Spinal cord (tissue), 10 donors: ENCODE results near the gene LRIG1. TPM values are rescaled to one million over a fixed set of nuclear protein-coding genes. Genes with fewer than 3 reads are reported as not detected.

Source experiments
- DNase-seq, 6 donors: peaks; one replicate each; pipeline versions ENCODE4 v3.0.0 to v3.0.0-alpha.2; 2013 to 2015; ENCODE audit warnings: low spot score in 6 of 6, low read depth in 4 of 6
- H3K27ac ChIP-seq: one replicate; pipeline ENCODE4 v1.5.1; 2013; ENCODE audit warnings: low read depth, low read length, control low read depth
- H3K27me3 ChIP-seq: one replicate; pipeline ENCODE4 v1.6.1; 2013; ENCODE audit warnings: low read length; ENCODE audit not compliant: control insufficient read depth, insufficient read depth
- H3K36me3 ChIP-seq: one replicate; pipeline ENCODE4 v1.6.1; 2013; ENCODE audit warnings: low read length; ENCODE audit not compliant: control insufficient read depth, insufficient read depth
- H3K4me1 ChIP-seq: one replicate; pipeline ENCODE4 v1.6.1; 2013; ENCODE audit warnings: low read length; ENCODE audit not compliant: control insufficient read depth, insufficient read depth
- H3K4me3 ChIP-seq: one replicate; pipeline ENCODE4 v1.5.1; 2013; ENCODE audit warnings: low read depth, low read length, control low read depth
- H3K9me3 ChIP-seq: one replicate; pipeline ENCODE4 v1.6.1; 2013; ENCODE audit warnings: low read length; ENCODE audit not compliant: control insufficient read depth, insufficient read depth
- WGBS: methylation state at CpG from one replicate; pipeline ENCODE4 v1.1.5; 2013; ENCODE audit warnings: missing lambda C conversion rate; ENCODE audit not compliant: insufficient coverage; 5-methylcytosine and 5-hydroxymethylcytosine counted together
- long read RNA-seq, 4 donors: transcript quantifications; one replicate each; lab custom pipeline, GENCODE V29; 2026
- polyA plus RNA-seq, 2 donors: library from polyadenylated mRNA; unstranded; fragments of 120-200 nt; gene quantifications; one replicate each; pipeline ENCODE4 v1.2.1, GENCODE V29; 2013; ENCODE audit not compliant: insufficient read length in 2 of 2
- total RNA-seq, 2 donors: library from RNA; depleted of rRNA in 1 of 2; stranded (reverse); fragments of 120-200 nt in 1 of 2; fragments of >200 nt in 1 of 2; gene quantifications; one replicate each; pipeline versions ENCODE4 v1.2.3 to v1.2.4, GENCODE V29; 2013 to 2014
- donor health status: healthy.

The LRIG1 gene
- total RNA-seq (100 to 1,000 TPM in 1 of 2 donors, 10 to 100 TPM in 1; 85.4 to 139 TPM), polyA plus RNA-seq (100 to 1,000 TPM; 156 to 229 TPM)
- long read RNA-seq, donor 1, full-length matches to known transcripts: 18 of 40 reads
- long read RNA-seq, donor 1, partial matches to known transcripts: 22 of 40 reads
- long read RNA-seq, donor 1, other reads (novel, unspliced or antisense): 0 of 40 reads
- long read RNA-seq, donor 2, full-length matches to known transcripts: 4 of 33 reads
- long read RNA-seq, donor 2, partial matches to known transcripts: 23 of 33 reads
- long read RNA-seq, donor 2, other reads (novel, unspliced or antisense): 6 of 33 reads
- long read RNA-seq, donor 3, full-length matches to known transcripts: 5 of 30 reads
- long read RNA-seq, donor 3, partial matches to known transcripts: 25 of 30 reads
- long read RNA-seq, donor 3, other reads (novel, unspliced or antisense): 0 of 30 reads
- long read RNA-seq, donor 4, full-length matches to known transcripts: 2 of 2 reads
- long read RNA-seq, donor 4, partial matches to known transcripts: 0 of 2 reads
- long read RNA-seq, donor 4, other reads (novel, unspliced or antisense): 0 of 2 reads

DNA sequence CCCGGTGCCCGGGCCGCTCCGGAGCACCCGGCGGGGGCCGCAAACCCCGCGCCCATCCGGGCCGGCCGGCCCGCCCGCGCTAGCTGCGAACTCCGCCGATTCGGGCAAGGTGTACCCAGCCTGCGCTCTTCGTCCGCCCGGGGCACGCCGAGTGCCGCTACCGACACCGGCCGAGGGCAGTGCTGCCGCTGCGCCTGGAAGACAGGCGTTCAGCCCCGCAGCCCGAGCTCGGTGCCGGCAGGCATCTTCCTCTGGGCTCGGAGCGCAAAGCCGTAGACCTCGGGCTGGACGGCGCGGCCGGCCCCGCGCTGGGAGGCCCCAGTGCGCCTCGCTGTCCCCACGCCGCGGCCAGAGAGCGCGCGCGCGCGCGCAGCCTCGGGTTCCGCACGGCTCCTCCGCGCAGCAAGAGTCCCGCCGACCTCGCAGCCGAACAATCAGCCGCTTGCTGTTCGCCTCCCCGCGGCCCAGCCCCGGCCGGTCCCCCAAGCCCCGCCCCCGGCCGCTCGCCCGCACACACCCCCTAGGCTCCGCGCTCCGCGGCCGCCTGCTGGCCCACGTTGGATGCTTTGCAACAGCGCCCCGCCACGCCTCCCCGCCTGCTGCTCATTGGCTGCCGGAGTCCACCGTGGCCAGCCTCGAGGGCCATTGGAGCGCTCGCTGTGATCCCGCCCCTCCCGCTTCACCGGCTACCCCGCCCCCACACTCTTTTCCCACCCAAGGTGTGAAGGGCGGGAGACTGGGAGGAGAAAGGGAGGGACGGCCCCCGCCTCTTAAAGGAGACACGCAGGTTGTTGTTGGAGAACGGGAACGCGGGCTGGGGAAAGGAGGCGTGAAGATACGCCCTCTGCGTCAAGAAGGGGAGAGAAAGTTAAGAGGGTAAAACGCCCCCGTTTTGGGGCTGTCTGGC, at the start of gene LRIG1:
Gene LRIG1, minus strand, starts transcription at position 447 of the 907 bp plus-strand sequence. CDS start 615 bp downstream, outside the sequence.
- Histone ChIP-seq H3K4me1 (peaks cover 11% of the 10 kb centered on the region), H3K9me3 (no peaks in the 10 kb centered on the region), H3K27me3 (no peaks in the 10 kb centered on the region), H3K27ac (peak within 1 kb of the TSS; percentile 88), H3K36me3 (peaks cover 3% of the 10 kb centered on the region), H3K4me3 (peak within 1 kb of the TSS; percentile 82)
- peak; percentile 85 to 99 (median 96) for DNase-seq
- under 1% methylated on average over 100 of the region's 109 CpGs for WGBS

DNA sequence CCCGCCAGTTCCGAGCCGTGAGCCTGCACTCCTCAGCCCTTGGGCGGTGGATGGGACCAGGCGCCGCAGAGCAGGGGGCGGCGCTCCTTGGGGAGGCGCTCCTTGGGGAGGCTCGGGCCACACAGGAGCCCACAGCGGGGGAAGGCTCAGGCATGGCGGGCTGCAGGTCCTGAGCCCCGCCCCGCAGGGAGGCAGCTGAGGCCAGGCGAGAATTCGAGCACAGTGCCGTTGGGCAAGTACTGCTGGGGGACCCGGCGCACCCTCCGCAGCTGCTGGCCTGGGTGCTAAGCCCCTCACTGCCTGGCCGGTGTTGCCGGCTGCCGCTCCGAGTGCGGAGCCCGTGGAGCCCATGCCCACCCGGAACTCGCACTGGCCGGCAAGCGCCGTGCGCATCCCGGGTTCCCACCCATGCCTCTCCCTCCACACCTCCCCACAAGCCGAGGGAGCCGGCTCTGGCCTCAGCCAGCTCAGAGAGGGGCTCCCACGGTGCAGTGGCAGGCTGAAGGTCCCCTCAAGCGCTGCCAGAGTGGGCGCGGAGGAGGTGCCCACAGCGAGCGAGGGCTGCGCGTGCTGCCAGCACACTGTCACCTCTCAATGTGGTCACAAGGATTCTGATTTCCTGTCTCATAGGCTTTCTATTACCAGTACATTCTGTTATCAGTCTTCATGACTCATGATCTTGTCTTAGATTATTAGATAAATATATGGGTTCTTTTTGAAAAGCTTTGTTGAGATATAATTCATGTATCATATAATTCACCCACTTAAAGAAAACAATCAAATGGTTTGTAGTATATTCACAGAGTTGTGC, 44.0 kb upstream of the LRIG1 start:
- Histone ChIP-seq H3K4me3 (no peak overlapping the region), H3K27ac (no peak overlapping the region), H3K27me3 (no peaks in the 10 kb centered on the region), H3K36me3 (no peaks in the 10 kb centered on the region), H3K4me1 (no peaks in the 10 kb centered on the region), H3K9me3 (no peaks in the 10 kb centered on the region)
- DNase-seq: no peak
- 98% methylated on average over 43 of the region's 43 CpGs for WGBS

DNA sequence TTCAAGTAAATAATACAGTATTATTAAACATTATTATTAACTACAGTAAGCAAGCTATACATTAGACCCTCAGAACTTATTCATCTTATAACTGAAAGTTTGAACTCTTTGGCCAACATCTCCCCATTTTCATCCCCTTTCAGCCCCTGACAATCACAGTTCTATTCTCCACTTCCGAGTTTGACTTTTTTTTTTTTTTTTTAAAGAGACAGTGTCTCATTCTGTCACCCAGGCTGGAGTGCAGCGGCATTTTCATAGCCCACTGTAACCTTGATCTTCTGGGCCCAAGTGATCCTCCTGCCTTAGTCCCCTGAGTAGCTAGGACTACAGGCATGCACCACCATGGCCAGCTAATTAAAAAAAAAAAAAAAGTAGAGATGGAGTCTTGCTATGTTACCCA, 41.3 kb upstream of the LRIG1 start:
- no peaks in the 10 kb centered on the region for H3K9me3 ChIP-seq
- no peaks in the 10 kb centered on the region for H3K27me3 ChIP-seq
- no peak overlapping the region for H3K4me3 ChIP-seq
- 17% methylated on average over 1 of the region's 2 CpGs for WGBS
- no peaks in the 10 kb centered on the region for H3K36me3 ChIP-seq
- no peaks in the 10 kb centered on the region for H3K4me1 ChIP-seq
- no peak for DNase-seq
- no peak overlapping the region for H3K27ac ChIP-seq

GRCh38 chr3:66539466-66539989, 38.7 kb upstream of the LRIG1 start:
- DNase-seq: no peak
- Histone ChIP-seq H3K27ac (no peak overlapping the region), H3K9me3 (no peaks in the 10 kb centered on the region), H3K27me3 (no peaks in the 10 kb centered on the region), H3K4me1 (no peaks in the 10 kb centered on the region), H3K36me3 (no peaks in the 10 kb centered on the region), H3K4me3 (no peak overlapping the region)
- 100% methylated on average over 2 of the region's 3 CpGs for WGBS

DNA sequence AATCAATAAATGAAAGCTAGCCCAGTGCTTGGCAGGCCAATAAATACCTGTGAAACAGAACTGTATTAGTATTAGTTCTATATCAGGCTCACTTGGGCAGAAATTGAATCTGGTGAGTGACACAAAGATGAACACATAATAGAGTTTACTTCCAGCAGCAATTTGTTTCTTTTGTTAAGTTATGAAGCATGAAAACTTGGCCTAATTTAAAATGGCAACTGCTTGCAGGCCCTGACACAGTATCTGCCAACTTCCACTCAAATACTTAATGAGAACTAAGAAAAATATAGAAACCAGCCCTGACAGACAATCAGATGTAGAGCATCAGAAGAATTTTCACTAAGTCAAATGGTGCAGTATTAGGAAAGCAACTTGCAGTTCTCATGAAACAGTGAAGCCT, 37.6 kb upstream of the LRIG1 start:
- Histone ChIP-seq H3K27me3 (no peaks in the 10 kb centered on the region), H3K4me3 (no peak overlapping the region), H3K36me3 (no peaks in the 10 kb centered on the region), H3K27ac (peak overlapping the region; percentile 47), H3K9me3 (no peaks in the 10 kb centered on the region), H3K4me1 (no peaks in the 10 kb centered on the region)
- DNase-seq: peak in 2 of 6 donors; percentile 9

DNA sequence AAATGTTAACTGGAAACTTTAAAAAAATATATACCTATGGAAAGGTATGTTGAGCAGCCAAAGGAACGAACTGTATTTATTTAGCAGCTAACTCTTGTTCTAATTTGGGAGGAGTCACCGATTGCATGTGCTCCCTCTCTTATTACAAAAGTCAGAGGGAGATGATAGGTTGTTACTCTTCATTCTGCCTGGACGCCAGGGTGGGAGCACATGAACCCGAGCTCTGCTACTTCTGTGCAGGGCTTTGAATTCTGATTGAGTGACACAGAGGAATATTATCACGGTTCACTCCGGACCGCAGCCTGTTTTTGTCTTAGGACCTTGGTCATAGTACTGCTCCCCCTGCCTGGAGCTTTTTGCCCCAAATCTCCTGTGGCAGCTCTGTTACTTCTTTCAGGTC, 36.9 kb upstream of the LRIG1 start:
- peak overlapping the region; percentile 47 for H3K27ac ChIP-seq
- 71% methylated on average over 4 of the region's 7 CpGs for WGBS
- H3K36me3 ChIP-seq: no peaks in the 10 kb centered on the region

DNA sequence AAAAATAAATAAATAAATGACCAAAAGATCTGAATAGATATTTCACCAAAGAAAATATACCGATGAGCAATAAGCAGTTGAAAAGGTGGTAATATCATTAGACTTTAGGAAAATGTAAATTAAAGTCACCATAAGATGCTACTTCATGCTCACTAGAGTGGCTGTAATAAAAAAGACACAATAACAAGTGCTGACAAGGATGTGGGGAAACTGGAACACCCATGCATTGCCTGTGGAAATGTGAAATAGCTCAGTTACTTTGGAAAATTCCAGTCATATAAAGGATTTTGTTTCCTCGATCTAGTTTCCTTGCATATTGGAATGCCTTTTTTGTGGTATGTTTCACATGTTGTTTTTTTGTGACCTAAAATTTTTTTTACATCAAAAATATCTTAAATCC, 36.0 kb upstream of the LRIG1 start:
- no peak overlapping the region for H3K27ac ChIP-seq
- no peaks in the 10 kb centered on the region for H3K36me3 ChIP-seq
- no peaks in the 10 kb centered on the region for H3K9me3 ChIP-seq
- no peak for DNase-seq
- no peak overlapping the region for H3K4me3 ChIP-seq
- H3K27me3 ChIP-seq: no peaks in the 10 kb centered on the region
- WGBS: no CpG with 5 or more reads among the region's 2 CpGs
- H3K4me1 ChIP-seq: no peaks in the 10 kb centered on the region

More for the DNA sequence above, 36.9 kb upstream of the LRIG1 start:
- Histone ChIP-seq H3K9me3 (no peaks in the 10 kb centered on the region), H3K27me3 (no peaks in the 10 kb centered on the region), H3K4me3 (no peak overlapping the region), H3K4me1 (no peaks in the 10 kb centered on the region)
- DNase-seq: no peak

- 20% methylated on average over 1 of the region's 6 CpGs for WGBS
- Histone ChIP-seq H3K27ac (no peak overlapping the region), H3K27me3 (no peaks in the 10 kb centered on the region), H3K36me3 (no peaks in the 10 kb centered on the region), H3K4me3 (no peak overlapping the region), H3K4me1 (no peaks in the 10 kb centered on the region), H3K9me3 (no peaks in the 10 kb centered on the region)
- no peak for DNase-seq
Measured at GRCh38 chr3:66534304-66534845, 33.6 kb upstream of the LRIG1 start.
